Amniotic epithelial cell (primary cell): ENCODE data around the gene FNDC10.
"Not testable (repeated sequence)": the region's sequence is repeated elsewhere in the genome, so short reads cannot be mapped to it uniquely, and the experiment has no call there.

Experiments used
- DNase-seq: peaks from one replicate; pipeline ENCODE4 v3.0.0-alpha.2; 2010; ENCODE audit warnings: low read depth

Gene FNDC10

DNA sequence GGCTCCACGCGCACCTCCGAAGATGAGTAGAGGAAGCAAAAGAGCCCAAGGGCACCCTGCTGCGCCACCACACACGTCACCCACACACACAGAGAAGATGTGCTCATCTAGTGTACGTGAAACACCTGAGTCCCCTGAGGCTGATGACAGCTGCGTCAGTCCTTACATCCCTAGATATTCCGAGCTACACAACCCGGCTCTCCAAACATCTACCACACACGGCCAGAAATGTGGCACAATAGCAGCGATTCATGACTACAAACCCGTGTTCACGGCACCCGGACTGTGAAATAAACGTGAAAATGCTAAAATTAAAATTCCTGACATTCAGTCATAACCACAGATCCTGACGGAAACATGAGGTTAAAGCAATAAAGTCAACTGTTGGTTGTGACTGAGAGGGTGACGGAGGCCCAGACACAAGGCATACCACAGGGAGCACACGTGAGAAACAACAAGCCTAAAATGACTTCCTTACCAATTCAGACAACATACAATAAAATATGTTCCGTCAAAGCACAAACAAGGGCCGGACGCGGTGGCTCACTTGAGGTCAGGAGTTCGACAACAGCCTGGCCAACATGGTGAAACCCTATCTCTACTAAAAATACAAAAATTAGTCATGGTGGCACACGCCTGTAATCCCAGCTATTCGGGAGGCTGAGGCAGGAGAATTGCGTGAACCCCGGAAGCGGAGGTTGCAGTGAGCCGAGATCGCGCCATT lies 32.6 kb downstream of the FNDC10 start:
- no peak for DNase-seq

DNA sequence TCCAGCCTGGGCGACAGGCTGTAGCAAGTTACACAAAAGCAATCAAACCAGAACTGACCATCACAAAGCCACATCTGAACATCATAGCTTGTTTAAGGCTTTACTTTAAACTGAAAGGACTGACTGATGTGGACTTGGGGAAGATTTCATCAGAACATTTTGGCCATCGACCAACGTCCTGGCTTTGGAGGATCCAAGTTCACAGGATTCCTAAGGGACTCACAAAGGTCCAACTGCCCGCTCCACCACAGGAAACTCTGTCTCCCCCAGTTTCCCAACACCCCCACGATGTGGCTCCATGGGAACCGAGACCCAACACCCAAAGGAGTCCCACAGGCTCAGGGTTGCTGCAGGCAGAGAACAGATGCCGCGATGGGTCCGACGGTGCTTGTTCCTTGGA lies 34.6 kb downstream of the FNDC10 start:
- no peak for DNase-seq

DNA sequence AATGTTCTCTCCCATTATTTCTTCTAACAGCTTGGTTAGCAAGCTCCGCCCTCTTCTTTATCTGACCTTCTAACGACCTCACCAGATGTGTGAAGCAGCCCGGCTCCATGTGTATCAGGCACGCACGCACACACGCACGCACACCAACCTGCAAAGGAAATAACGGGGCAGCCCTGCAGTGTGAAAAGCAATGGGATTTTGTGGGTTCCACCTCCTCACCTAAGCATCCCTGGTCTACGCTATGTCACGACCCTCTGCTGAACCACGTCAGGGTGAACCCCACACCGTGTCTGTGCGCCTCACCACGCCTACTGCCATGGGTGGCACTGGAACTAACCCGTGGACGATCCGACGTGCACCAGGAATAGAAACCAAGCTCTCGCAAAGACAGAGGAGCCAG lies 35.7 kb downstream of the FNDC10 start:
- DNase-seq = peak; percentile 32

DNA sequence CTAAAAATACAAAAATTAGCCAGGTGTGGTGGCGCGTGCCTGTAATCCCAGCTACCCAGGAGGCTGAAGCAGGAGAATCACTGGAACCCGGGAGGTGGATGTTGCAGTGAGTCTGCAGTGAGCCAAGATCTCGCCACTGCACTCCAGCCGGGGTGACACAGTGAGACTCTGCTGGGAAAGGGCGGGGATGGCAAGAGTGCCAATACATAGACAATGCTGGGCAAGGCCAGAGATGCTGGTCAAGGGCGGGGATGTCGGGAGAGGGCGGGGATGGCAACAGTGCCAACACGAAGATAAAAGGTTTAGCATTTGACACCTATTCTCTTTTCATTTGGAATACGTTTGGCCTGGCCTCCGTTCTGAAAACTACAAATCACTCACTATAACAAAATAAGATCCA lies 36.2 kb downstream of the FNDC10 start:
- DNase-seq = no peak

DNA sequence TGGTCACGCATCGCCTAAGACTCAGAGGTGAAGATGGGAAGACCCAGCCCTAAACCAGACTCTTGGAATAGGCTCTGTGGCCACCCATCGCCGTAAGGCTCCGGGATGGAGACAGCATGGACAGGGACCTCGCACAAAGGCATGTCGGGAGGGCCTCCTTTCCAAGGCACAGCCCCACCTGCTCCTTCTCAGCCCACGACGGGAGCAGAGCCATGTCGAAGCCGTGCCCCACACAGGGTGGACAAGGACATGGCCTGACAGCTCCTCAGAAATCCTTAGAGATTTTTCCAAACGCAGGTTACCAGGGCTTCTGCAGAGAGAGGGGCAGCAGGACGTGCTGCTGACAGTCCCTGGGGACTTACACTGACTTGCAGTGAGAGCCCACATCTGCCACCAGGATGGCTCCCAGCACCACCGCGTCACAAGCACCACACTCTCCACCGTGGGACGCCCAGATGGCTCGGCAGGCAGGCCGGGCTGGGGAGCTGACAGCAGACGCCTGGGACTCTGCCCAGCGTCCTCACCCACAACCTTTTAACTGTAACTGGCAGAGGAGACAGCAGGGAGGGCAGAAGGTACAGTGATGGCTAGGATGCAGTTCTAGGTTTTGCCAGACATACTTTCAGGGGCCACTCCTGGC lies 37.3 kb downstream of the FNDC10 start:
- DNase-seq = no peak

DNA sequence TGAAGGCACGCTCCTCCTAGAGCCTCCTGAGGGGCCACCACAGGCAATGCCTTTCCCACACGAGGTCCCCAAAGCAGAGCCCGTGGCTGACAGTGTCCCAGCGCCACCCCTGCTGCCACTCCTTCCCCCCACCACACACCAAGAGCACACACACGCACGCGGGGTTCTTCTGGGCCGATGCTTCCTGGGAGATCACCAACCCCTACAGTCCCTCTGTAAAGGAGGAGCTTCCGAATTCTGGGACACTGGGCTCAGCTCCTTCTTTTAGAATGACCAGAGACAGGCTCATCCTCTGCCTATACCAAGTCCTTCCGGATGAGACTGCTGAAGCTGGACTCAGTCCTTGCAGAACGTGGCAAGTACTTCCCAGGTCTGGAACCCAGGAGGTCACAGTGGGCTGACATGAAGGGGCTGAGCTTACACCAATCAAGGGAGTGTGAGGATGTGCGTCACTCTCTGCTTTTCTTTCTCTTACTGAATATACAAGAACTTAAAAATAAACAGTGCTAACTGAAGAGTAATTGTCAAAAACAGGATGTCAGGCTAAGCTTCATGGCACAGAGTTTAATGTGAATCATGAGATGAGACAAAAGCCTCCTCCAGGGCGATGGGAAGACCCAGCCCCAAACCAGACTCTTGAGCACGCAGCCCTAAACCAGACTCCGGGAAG lies 38.0 kb downstream of the FNDC10 start:
- DNase-seq = no peak

DNA sequence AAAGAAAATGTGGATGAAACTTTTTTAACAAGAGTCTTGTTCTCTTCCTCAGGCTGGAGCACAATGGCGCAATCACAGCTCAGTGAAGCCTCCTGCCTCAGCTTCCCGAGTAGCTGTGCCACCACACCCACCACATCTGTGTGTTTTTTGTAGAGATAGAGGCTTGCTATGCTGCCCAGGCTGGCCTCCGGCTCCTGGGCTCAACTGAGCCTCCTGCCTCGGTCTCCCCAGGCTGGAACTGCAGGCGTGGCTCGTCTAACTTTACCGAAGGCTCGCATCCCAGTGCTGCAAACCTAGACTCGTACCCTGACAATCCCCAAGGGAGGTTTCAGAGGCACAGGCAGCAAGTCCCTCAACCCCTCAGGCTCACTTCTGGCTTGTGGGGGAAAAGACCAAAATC lies 39.8 kb downstream of the FNDC10 start:
- DNase-seq = no peak

DNA sequence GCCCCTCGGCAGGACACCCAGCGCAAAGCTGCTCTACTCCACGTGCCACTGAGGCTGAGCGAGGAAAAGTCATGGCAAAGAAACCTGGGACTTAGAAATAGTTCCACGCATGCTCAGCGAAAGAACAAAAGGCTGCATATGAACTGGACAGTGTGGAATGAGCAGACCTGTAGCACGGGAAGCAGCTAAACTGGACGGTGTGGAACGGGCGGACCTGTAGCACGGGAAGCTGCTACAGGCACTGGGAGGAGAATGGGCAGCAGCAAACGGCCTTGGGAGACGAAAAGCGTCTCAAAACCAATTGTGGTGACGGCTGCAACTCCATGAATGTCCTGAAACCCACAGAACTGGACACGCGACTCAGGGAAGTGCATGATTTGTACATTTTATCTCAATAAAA lies 40.9 kb downstream of the FNDC10 start:
- DNase-seq = no peak

DNA sequence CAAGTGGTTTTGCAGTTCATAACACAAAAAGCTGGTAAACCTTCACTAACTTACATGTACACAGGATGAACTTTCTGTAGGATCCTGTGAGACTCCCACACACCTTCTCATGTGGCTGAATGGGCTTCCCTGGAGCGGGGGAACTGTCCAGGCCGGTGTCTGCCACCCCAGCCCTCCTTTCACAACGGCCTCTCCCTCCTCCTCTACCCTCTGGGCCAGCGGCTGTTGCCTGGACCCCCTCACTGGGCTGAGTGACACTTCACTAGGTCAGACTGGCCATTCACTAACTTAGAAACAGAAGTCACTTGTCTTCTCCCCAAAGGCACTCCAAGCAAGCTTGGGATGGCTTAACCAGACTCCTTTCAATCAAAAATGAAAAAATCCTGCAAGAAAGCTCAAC lies 41.3 kb downstream of the FNDC10 start:
- DNase-seq = no peak

DNA sequence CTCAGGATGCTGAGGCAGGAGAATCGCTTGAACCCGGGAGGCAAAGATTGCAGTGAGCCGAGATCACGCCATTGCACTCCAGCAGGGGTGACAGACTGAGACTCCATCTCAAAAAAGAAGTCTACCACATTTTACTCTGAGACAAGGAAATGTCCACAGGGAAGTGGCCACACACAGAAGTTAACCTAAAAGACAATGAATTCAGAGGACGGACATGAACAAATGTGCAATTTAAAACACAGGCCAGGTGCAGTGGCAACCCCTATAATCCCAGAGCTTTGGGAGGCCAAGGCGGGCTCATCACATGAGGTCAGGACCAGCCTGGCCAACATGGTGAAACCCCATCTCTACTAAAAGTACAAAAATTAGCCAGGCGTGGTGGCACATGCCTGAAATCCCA lies 42.2 kb downstream of the FNDC10 start:
- DNase-seq = not testable (repeated sequence)

DNA sequence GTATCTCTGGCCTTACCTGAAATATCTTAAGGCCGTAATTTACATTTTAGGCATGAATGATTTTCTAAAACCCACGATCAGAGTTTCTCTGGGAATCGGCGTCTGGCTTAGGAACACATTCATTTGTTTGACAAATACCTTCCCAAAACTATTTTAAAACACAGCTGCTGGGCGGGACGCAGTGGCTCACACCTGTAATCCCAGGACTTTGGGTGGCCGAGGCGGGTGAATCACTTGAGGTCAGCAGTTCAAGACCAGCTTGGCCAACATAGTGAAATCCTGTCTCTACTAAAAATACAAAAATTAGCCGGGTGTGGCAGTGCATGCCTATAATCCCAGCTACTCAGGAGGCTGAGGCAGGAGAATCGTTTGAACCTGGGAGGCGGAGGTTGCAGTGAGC lies 43.0 kb downstream of the FNDC10 start:
- not testable (repeated sequence) for DNase-seq

DNA sequence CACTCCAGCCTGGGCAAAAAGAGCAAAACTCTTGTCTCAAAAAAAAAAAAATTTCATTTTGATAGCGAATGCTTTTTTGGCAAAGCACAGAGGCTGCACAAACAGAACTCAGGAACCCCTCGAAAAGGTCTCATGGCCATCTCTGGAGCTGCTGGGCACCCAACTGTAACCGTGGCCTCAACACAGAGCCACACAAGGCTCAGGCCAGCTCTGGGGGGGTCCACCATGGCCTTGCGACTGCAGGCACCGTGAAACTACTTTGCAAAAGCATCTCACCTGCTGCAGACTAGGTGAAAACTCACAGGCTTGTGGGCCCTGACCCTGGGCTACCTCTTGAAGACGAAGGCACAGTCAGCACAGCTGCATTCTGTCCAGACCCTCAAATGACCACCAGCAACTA lies 43.4 kb downstream of the FNDC10 start:
- no peak for DNase-seq

DNA sequence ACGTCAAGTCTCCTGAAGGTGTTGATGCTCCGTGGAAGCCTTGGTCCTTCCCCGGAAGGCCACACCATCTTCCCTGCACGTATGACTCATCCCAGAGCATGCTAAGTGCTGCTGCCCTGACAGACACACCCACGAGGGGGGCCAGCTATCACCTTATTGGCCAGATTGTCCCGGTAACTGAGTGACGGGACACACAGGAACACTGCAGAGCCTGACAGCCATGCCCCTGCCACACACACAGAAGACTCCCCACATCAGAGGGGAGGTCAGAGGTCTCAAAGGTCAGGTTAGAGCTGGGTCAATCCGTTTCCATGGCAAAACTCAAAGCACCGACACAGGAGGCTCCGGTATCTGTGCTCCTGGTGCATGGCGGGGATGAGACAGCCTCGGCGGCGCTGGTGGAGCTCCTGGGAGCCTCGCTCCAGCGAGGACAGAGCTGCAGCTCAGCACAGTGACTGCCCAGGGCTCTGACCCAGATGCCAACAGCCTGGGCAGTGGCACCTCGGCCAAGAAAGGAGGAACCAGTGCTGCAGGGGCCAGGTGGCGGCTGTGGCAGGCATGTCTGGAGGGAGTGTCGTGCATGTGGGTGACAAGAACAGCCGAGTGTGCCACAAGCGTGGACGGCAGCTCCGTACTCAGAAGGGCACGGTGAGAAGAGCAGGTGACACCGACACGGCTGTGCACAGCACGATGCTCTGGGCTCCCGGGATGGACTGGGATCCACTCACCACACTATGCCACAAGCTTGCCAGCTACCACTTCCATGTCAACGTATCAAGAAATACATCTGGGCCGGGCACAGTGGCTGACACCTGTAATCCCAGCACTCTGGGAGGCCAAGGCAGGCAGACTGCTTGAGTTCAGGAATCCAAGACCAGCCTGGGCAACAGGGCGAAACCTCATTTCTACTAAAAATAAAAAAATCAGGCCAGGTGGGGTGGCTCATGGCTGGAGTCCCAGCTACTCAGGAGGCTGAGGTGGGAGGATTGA lies 44.7 kb downstream of the FNDC10 start:
- peak; percentile 84 for DNase-seq

DNA sequence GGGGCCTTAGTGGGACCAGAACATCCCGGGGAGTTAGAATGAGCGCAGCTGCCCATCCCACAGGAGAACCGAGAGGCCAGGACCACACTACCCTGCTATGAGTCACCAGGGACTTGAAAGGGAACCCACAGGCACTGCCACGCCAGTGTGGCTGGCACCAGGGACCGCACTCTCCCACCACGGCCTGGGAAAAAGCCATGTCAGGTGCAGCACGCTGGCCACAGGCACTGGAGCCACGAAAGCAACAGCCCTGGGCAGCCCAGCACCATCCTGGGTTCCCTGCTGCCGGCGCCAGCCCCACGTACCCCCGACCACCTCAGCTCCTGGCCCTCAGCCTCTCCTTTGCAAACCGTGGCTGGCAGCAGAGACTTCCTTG lies 45.4 kb downstream of the FNDC10 start:
- DNase-seq = peak; percentile 31

DNA sequence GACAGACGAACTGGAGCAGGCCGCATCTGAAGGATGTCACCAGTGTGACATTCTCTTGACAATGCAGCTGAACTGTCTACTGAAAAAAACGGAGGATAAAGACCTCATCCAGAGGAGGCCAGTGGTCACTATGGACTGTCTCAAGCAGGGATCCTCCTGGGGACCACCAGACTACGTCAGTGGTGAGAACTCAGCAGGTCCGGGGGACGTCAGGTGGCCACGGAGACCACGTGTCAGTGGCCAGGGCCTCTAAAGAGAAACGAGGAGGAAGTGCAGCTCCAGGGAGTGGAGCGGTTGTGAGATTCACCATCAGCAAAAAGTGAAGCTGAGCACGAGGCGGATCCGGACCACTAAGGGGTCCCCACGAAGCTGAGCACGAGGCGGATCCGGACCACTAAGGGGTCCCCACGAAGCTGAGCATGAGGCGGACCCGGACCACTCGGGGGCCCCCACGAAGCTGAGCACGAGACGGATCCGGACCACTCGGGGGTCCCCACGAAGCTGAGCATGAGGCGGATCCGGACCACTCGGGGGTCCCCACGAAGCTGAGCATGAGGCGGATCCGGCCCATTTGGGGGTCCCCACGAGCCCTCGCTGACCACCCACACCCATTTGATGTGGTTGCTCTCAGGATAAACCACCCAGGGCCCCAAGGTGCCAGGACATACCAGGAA lies 46.0 kb downstream of the FNDC10 start:
- DNase-seq = no peak

DNA sequence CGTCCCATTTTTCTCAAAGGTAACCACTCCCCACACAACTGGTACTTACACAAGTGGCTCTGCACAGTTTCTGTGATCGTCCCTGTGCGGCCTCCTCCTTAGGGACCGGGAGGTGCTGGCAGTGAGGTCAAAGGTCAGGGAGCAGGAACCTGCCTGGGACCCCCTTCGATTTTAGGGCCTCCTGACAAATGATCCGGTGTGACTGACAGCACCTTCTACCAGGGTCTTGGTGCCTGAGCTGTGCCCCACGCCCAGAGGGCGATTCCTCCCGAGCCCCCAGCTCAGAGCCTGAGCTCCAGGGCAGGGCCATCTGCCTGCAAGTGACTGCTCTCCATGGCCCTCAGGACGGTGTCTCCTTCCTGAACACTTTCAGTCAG lies 47.7 kb downstream of the FNDC10 start:
- DNase-seq = no peak

DNA sequence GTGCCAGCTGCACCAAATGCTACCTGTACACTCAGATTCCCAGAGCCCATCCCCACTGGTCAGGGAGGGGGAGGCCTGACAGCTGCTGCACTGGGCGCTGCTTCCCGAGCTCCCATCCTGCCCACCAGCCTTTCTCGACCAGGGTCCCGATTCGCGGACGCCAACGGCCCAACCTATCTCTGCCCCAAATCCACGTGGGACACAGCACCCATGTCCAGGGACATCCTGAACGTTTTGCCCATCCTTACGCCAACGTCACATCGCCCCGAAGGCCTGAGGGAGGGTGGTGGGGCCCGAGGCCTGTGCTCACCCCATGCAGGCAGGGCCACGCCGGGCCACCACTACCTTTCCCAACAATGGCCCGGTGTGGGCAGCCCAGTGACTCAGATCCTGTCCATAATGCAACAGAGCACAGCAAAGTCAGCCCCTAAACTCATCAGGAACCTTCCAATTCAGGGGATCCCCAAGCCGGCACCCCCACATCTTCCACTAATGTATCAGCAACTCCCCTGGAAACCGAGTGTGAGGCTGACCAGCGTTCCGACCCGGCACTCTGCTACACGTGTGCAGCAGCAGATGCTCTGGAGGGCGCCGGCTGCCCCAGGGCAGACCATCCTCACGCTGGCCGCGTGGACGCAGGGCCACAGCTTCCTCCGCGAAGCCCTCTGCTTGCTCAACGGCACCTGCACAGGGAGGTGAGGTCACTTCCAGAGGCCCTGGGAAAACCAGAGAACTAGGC lies 48.2 kb downstream of the FNDC10 start:
- no peak for DNase-seq

DNA sequence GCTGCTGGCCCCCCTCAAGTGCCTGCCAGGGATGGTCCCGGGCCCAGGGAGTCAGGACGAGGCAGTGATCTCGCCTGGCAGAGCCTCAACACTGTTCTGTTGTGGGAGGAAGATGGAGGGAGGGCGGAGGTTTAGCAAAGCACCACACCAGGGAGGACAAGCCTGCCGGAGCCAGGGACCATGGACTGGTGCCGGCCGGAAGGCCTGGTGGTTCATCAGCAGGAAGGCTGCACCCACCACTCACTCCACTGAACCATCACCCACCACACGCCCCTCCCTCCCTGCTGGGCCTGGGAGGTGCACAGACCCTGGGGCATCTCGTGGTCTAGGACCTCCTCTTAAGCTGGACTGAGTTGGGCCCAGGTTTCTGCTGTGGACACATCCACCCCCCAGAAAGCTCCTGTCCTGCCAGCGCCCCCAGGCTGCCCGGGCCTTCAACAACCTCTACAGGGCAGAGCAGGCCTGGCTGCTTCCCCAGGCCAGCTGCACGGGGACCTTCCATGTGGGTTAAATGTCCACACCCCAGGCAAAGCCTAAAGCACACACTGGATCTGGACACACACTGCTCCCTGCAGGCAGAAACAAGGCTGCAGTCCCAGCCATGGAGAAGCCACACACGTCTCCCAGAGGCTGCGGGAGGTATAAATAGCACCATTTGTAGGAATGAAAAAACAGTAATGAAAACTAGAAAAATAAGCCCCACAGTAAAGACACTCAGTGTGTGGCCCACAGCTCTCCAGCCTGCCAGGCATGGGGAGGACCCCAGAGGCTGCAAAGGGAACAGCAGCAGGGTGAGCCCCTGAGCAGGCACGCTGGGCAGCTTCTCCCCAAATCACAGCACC lies 49.1 kb downstream of the FNDC10 start:
- peak; percentile 32 for DNase-seq

DNA sequence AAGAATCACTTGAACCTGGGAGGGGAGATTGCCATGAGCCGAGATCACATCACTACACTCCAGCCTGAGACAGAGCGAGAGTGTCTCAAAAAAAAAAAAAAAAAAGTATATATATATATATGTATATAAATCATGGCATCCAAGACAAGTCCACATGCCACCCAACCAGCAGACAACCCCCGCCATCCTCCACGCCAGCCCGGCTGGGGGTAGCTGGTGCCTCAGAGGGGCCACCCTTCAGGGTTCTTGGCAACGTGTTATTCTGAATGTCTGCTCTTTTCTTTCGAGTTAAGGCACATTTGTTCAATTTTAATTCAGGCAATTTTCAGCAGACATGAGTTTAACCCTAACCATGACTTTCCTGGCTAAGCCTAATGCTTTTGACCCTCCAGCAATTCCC lies 49.8 kb downstream of the FNDC10 start:
- no peak for DNase-seq

DNA sequence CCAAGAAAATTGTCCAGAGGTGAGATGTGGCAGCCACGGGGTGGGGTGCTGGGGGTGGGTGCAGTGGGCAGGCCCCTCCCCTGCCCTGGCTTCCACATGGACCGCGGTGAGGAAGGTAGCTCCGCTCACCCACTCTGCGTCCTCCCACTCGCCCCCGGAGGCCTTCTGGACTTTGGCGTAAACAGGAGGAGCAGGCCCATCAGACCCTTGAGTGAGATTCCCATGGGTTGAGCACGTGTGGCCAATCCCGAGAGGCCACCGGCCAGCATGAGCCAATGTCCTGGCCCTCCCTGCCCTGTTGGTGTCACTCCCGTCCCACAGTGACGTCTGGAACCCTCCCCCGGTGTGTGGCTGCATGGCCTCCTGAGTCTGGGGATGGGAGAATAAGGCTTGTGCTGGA lies 51.3 kb downstream of the FNDC10 start:
- no peak for DNase-seq
